IPS-18c (cell line): ENCODE results near the gene CEP170B.
"Not testable (repeated sequence)": the region's sequence is repeated elsewhere in the genome, so short reads cannot be mapped to it uniquely, and the experiment has no call there.

Source experiments
- H3K4me3 ChIP-seq: 2 replicates; pipeline ENCODE4 v1.7.0; 2013; ENCODE audit warnings: low read depth, mild to moderate bottlenecking, low read length, moderate library complexity; ENCODE audit not compliant: insufficient read depth
- H3K9me3 ChIP-seq: one replicate; pipeline ENCODE4 v1.6.1; 2013; ENCODE audit warnings: mild to moderate bottlenecking, low read length, moderate library complexity; ENCODE audit not compliant: control insufficient read depth, insufficient read depth

Gene CEP170B

DNA sequence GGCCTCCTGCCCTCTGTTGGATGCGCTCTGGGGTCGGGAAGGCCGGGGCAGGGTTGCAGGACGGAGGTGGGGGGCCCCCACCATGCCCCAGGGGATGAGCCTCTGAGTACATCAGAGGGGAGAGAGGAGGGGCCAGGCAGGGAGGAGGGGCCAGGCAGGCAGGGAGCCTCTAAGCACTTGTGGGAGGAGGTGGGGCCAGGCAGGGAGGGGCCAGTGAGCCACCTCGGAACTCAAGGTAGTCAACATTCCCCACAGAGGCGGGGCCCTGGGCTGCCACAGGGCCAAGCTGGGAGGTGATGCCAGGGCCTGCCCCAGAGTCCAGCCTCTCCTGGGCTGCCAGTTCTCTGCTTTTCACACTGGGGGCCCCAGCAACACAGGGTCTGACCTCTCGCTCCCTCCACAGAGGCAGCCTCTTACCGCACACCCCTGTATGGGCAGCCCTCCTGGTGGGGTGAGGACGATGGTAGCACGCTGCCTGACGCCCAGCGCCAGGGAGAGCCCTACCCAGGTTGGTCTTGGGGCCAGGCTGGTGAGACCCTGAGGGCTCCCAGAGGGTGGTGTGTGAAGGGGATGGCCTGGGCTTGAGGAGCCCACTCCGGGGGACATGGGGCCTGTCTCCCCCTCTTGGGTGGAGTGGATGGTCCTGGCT, 17.4 kb downstream of the CEP170B start:
- H3K9me3 ChIP-seq, result no peaks in the 10 kb centered on the region

DNA sequence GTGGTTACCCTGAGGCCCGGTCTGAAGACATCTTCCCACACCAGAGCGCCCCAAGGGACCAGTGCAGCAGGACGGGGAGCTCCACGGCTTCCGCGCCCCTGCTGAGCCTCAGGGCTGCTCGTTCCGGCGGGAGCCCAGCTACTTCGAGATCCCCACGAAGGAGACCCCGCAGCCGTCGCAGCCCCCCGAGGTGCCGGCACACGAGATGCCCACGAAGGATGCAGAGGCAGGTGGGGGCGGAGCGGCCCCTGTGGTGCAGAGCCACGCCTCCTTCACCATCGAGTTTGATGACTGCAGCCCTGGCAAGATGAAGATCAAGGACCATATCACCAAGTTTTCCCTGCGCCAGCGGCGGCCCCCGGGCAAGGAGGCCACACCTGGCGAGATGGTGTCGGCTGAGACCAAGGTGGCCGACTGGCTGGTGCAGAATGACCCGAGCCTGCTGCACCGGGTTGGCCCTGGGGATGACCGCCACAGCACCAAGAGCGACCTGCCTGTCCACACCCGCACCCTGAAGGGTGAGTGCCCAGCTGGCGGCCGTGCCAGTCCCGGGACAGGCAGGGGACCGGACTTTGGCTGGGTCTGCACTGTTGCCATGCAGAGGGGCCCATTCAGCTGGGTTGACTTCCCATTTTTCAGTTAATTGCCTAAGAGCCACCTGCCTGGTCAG, 18.1 kb downstream of the CEP170B start:
- Histone ChIP-seq H3K9me3 (no peaks in the 10 kb centered on the region), H3K4me3 (no peak overlapping the region)

More for the DNA sequence above, 17.4 kb downstream of the CEP170B start:
- H3K4me3 ChIP-seq, result no peak overlapping the region

DNA sequence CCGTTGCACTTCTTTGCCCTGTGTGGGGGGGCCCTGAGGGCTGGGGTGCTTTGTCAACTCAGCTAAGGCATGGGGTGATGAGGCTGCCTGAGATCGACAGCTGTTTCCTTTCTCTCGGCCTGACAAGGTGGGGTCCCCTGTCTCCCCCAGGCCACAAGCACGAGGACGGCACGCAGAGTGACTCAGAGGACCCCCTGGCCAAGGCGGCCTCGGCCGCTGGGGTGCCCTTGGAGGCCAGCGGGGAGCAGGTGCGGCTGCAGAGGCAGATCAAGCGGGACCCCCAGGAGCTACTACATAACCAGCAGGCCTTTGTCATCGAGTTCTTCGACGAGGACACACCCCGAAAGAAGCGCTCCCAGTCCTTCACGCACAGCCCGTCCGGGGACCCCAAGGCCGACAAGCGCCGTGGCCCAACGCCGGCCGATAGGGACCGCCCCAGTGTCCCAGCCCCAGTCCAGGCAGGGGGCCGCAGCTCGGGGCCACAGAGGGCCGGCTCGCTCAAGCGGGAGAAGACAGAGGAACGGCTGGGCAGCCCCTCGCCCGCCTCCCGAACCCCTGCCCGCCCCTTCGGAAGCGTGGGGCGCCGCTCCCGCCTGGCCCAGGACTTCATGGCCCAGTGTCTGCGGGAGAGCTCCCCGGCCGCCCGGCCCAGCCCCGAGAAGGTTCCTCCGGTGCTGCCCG, 18.8 kb downstream of the CEP170B start:
- Histone ChIP-seq H3K4me3 (no peak overlapping the region), H3K9me3 (no peaks in the 10 kb centered on the region)

DNA sequence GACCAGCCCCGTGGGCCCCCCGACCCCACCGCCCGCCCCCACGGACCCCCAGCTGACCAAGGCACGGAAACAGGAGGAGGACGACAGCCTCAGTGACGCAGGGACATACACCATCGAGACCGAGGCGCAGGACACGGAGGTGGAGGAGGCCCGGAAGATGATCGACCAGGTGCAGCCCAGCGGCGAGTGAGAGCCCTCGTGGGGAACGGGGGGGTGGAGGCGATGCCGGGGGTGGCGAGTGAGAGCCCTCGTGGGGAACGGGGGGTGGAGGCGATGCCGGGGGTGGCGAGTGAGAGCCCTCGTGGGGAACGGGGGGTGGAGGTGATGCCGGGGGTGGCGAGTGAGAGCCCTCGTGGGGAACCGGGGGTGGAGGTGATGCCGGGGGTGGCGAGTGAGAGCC, 19.3 kb downstream of the CEP170B start:
- not testable (repeated sequence) for H3K9me3 ChIP-seq, H3K4me3 ChIP-seq

DNA sequence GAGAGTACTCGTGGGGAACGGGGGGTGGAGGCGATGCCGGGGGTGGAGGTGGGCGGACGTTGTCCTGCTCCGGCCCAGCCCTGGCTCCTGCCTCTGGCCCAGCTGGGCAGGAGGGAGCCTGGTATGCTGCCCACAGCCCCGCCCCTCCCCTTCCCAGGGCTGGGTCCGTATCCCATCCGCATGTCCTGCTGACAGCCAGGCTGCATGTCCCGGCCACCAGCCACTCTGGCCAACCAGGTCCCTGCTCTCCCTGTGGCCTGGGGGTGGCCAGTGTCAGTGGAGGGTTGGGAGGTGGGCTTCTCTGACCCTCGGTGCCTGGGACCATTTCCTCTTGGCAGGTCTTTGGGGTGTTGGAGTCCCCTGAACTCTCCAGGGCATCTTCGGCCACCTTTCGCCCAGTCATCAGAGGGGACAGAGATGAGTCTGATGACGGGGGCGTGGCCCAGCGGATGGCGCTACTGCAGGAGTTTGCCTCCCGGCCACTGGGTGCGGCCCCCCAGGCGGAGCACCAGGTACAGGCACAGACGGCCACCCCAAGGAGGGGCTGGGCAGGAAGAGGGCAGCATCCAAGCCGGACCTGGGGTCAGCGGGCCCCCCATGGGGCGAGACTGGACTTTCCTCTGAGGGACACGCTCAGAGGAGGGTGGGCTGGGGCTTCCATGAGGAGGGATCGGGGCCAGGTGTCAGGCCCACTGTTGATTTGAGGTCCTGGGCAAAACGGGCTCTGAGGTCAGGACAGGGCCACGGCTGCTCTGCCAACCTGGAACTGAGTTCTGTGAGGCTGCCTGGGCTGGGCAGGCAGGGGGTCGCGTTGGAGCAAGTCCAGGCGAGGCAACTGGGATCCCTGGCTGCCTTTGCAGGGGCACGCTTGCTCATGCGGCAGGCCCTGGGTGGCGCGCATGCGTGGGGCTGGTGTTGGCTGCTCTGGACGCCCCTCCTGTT, 20.2 kb downstream of the CEP170B start:
- Histone ChIP-seq H3K4me3 (no peak overlapping the region), H3K9me3 (no peaks in the 10 kb centered on the region)

DNA sequence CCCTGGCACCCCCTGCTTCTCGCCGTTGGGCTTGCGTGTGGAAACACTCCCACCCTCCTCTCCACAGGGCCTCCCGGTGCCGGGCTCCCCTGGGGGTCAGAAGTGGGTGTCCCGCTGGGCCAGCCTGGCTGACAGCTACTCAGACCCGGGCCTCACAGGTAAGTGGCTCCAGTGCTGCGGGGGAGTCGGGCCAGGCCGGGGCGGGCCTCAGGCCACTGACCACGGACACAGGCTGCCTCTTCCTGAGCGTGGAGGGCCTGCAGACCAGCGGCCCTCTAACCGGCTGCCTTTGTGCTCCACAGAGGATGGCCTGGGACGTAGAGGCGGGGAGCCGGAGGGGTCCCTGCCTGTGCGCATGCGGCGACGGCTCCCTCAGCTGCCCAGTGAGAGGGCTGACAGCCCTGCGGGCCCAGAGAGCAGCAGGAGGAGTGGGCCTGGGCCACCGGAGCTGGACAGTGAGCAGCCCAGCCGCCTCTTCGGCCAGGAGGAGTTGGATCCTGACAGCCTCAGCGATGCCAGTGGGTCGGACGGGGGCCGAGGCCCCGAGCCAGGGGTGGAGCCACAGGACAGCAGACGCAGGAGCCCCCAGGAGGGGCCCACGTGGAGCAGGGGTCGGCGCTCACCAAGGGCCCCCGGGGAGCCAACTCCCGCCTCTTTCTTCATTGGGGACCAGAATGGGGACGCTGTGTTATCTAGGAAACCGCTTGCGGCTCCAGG, 21.1 kb downstream of the CEP170B start:
- H3K4me3 ChIP-seq, result no peak overlapping the region
- H3K9me3 ChIP-seq, result no peaks in the 10 kb centered on the region

DNA sequence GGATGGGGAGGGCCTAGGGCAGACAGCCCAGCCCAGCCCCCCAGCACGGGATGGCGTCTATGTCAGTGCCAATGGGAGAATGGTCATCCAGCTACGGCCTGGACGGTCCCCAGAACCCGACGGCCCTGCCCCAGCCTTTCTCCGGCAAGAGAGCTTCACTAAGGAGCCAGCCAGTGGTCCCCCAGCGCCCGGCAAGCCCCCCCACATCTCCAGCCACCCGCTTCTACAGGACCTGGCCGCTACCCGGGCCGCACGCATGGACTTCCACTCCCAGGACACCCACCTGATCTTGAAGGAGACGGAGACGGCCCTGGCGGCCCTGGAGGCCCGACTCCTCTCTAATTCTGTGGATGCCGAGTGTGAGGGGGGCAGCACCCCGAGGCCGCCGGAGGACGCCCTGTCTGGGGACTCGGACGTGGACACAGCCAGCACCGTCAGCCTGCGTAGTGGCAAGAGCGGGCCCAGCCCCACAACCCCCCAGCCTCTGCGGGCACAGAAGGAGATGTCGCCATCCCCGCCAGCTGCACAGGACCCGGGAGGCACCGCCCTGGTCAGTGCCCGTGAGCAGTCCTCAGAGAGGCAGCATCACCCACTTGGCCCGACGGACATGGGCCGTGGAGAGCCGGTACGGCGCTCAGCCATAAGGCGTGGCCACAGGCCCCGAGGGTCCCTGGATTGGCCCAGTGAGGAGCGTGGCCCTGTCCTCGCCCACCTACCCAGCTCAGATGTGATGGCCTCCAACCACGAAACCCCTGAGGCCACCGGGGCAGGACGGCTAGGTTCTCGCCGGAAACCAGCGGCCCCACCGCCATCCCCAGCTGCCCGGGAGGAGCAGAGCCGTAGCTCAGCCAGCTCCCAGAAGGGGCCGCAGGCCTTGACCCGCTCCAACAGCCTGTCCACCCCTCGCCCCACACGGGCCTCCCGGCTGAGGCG, 21.9 kb downstream of the CEP170B start:
- H3K4me3 ChIP-seq, result no peak overlapping the region

DNA sequence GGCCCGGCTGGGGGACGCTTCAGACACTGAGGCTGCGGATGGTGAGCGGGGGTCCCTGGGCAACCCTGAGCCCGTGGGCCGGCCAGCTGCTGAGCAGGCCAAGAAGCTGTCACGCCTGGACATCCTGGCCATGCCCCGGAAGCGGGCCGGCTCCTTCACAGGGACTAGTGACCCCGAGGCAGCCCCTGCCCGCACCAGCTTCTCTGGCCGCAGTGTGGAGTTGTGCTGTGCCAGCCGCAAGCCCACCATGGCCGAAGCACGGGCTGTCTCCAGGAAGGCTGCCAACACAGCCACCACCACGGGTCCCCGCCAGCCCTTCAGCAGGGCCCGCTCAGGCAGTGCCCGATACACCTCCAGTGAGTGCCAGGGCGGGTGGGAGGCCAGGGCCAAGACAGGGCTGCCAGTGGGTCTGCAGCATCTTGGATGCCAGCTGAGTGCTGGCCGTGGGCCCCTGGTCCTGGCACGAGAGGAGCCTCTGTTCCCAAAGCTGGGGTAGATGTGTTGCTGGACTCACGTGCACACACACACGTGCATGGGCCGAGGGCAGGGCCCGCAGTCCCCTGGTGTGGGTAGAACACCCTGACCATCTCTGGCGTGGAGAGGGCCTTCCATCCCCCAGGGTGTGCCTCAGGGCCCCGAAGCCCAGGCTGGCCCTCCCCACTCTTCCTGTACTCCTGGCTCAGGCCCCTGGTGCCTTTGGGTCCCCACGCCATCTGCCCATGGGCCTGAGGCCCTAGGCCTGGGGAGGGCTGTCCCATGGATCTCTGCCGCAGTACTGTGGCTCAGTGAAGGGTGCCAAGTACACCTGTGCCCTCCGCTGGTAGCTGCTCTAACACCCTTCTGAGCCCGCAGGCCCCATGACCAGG, 22.8 kb downstream of the CEP170B start:
- Histone ChIP-seq H3K9me3 (no peaks in the 10 kb centered on the region), H3K4me3 (no peak overlapping the region)

More for the DNA sequence above, 21.9 kb downstream of the CEP170B start:
- no peaks in the 10 kb centered on the region for H3K9me3 ChIP-seq

DNA sequence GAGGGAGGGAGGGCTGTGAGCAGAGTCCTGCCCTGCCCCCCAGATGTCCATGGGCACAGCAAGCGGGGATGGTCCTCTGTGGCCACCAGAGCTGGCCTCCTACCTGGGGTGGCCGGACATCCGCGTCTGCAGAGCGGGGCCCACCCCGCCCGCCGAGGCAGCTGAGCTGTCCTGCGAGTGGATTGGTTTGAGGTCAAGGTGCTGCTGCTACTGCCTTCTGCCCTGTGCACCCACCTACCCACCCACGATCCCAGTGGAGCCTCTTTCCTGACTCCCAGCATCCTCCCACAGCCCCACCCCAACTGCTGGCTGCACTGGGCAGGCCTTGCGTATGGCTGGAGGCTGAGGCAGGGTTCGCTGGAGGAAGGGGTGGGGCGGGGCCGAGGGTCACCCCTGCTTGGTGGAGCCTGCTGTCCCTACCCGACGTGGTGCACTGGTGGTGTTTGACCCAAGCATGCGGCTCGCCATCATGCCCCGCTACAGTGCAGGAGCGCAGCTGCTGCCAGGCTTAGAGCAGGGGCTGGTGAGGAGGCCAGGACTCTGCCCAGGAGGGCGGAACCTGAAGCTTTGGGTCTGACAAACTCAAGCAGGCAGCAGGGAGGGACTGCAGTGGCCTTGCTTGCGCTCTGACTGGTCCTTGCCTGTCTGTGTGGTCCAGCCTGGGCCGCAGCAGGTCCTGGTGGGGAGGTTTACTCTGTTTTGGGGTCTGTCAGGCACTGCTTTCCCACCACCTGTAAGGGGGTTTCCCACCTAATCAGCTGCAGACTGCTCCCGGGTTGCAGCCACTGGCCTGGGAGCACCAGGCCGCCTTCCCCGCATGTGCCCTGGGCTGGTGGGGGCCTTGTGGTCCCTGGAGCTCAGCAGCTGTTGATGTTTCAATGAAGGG, 23.7 kb downstream of the CEP170B start:
- Histone ChIP-seq H3K4me3 (no peak overlapping the region), H3K9me3 (no peaks in the 10 kb centered on the region)

DNA sequence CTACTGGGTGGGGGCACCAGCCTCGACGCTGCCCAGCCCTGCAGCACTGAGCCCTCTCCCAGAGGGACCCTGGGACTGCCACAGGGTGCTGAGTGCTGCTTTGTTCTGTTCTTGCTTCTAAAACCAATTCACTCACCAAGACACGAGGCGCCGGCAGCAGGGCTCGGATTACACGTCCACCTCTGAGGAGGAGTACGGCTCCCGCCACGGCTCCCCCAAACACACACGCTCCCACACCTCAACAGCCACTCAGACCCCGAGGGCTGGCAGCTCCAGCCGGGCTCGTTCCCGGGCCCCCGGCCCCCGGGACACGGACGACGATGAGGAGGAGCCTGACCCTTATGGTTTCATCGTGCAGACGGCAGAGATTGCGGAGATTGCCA, 24.3 kb downstream of the CEP170B start:
- Histone ChIP-seq H3K4me3 (no peak overlapping the region), H3K9me3 (no peaks in the 10 kb centered on the region)

DNA sequence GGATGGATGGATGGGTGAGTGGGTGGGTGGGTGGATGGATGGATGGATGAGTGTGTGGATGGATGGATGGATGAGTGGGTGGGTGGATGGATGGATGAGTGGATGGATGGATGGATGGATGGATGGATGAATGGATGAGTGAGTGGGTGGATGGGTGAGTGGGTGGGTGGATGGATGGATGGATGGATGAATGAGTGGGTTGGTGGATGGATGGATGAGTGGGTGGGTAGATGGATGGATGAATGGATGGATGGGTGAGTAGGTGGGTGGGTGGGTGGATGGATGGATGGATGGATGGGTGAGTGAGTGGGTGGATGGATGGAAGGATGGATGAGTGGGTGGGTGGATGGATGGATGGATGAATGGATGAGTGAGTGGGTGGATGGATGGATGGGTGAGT, 25.2 kb downstream of the CEP170B start:
- H3K4me3 ChIP-seq, H3K9me3 ChIP-seq: not testable (repeated sequence)

DNA sequence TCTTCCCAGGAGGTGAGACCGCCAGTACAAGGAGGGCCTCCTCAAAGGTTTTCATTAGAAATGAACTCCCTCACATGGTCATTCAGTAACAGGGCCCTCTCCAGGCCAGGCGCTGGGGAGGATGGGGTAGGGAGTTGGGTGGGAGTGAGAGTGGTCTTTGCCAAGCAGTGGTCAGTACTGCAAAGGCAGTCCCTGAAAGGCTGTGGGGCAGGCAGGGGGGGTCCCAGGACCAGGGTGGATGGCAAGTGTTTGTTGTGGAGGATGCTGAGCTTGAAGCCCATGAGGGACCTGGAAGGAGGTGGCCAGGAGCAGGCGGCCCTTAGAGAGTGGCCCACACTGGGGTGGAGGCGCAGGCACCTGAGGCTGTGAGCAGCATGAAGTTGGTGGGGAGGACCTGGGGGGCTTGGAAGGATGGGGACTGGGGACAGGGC, 26.1 kb downstream of the CEP170B start:
- no peak overlapping the region for H3K4me3 ChIP-seq
- H3K9me3 ChIP-seq, result no peaks in the 10 kb centered on the region

DNA sequence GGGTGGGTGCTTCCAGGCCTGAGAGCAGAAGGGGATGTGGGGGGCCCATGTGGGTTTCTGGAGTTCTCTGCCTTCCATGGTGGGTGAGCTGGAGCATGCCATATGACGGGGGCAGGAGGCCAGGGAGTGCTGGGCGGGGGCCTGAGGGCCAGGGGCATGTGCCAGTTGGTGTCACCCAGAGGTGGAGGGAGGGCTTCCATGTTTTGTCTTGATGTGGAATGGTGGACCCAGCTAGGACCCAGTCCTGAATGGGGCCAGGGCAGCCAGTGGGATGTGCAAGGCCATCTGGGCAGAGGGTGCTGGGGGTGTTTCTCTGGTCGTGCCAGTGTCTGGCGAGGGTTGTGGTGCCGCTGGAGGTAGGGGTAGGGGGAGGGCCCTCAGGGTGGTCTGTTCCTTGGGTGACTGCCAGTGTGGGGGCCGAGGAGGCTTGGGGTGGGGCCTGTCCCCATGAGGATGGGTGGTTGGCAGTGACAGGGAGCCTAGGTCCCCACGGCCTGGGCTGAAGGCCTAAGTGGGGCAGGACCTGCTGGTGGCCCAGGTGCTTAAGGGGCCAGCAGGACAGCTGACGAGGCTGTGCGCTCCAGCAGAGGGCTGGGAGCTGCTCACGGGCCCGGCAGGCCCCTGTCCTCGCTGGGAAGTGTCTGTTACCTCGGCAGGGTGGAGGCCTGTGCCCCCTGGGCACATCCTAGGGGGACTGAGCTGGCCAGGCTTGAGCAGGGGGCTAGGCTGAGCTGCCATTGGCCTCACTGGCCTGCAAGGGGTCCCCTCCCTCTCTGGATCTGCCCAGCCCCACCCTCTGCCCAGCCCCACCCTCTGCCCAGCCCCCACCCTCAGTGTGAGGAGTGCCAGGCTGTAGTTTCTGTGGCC, 26.8 kb downstream of the CEP170B start:
- Histone ChIP-seq H3K4me3 (no peak overlapping the region), H3K9me3 (no peaks in the 10 kb centered on the region)
